Esophagus squamous epithelium (tissue), 4 donors: ENCODE results near the gene IQSEC1.

Experiments used
- CTCF ChIP-seq, 6 experiments: fragments of 450-650 bp in 4 of 6; fragments of 200-600 bp in 2 of 6; sonication (generic) in 2 of 6; IDR thresholded peaks; one replicate each; pipeline ENCODE4 v1.5.1; 2016 to 2019; ENCODE audit warnings: antibody characterized with exemption in 6 of 6, mild to moderate bottlenecking in 4 of 6, moderate library complexity in 4 of 6
- POLR2A ChIP-seq, 4 donors: fragments of 450-650 bp; IDR thresholded peaks; one replicate each; pipeline ENCODE4 v1.6.1; 2017; ENCODE audit warnings: antibody characterized with exemption in 4 of 4, mild to moderate bottlenecking in 4 of 4, moderate library complexity in 3 of 4

GRCh38 chr3:13062647-13063046 is 10.6 kb downstream of the IQSEC1 start:
- TF ChIP-seq CTCF (IDR thresholded peaks at IDR 0.05) (no peak), POLR2A (IDR thresholded peaks at IDR 0.05) (no peak)
